Neuronal stem cell (in vitro differentiated cells): ENCODE measurements around the gene RAB11FIP3.

ENCODE experiments used
- DNase-seq: peaks from one replicate; pipeline ENCODE4 v3.0.0-alpha.2; 2013; ENCODE audit warnings: low spot score
- H2AFZ ChIP-seq: one replicate; pipeline ENCODE4 v1.6.1; 2013; ENCODE audit warnings: mild to moderate bottlenecking, low read length, inconsistent platforms
- H2AK5ac ChIP-seq: 2 replicates; pipeline ENCODE4 v1.6.1; 2013; ENCODE audit warnings: low read depth, mild to moderate bottlenecking, inconsistent platforms, low read length, moderate library complexity, mixed read lengths
- H2BK120ac ChIP-seq: 2 replicates; pipeline ENCODE4 v1.6.1; 2013; ENCODE audit warnings: low read depth, mild to moderate bottlenecking, inconsistent platforms, low read length, moderate library complexity, mixed read lengths
- H2BK12ac ChIP-seq: one replicate; pipeline ENCODE4 v1.6.1; 2013; ENCODE audit warnings: low read length, inconsistent platforms
- H2BK15ac ChIP-seq: 2 replicates; pipeline ENCODE4 v1.6.1; 2013; ENCODE audit warnings: mild to moderate bottlenecking, low read length, inconsistent platforms, mixed read lengths
- H2BK5ac ChIP-seq: one replicate; pipeline ENCODE4 v1.6.1; 2013; ENCODE audit warnings: inconsistent platforms, mild to moderate bottlenecking, low read length, moderate library complexity
- H3K14ac ChIP-seq: one replicate; pipeline ENCODE4 v1.6.1; 2013; ENCODE audit warnings: low read length, inconsistent platforms
- H3K18ac ChIP-seq: 2 replicates; pipeline ENCODE4 v1.6.1; 2013; ENCODE audit warnings: low read length, inconsistent platforms
- H3K23ac ChIP-seq: 2 replicates; pipeline ENCODE4 v1.6.1; 2013; ENCODE audit warnings: low read depth, mild to moderate bottlenecking, mixed read lengths, low read length, inconsistent platforms; ENCODE audit not compliant: poor library complexity
- H3K27ac ChIP-seq: replicated peaks from 3 replicates; pipeline ENCODE4 v1.5.1; 2013; ENCODE audit warnings: low read length, inconsistent platforms
- H3K27me3 ChIP-seq, 3 experiments: 2 replicates each; pipeline ENCODE4 v1.6.1; 2013; ENCODE audit warnings: low read length in 3 of 3, mild to moderate bottlenecking in 2 of 3, inconsistent platforms in 1 of 3, low read depth in 1 of 3, mixed read lengths in 1 of 3, moderate library complexity in 1 of 3; ENCODE audit not compliant: control insufficient read depth in 3 of 3, insufficient read depth in 3 of 3
- H3K36me3 ChIP-seq, 2 donors: replicated peaks in 1 of 2; 2 replicates each; pipeline ENCODE4 v1.6.1; 2013; ENCODE audit warnings: low read length in 2 of 2; ENCODE audit not compliant: control insufficient read depth in 2 of 2, insufficient read depth in 2 of 2
- H3K4ac ChIP-seq: 2 replicates; pipeline ENCODE4 v1.6.1; 2013; ENCODE audit warnings: inconsistent platforms, mild to moderate bottlenecking, low read length, moderate library complexity
- H3K4me1 ChIP-seq, 2 donors: 1 replicate in 1 of 2; 2 replicates in 1 of 2; pipeline ENCODE4 v1.6.1; 2013; ENCODE audit warnings: low read length in 2 of 2, low read depth in 1 of 2; ENCODE audit not compliant: control insufficient read depth in 2 of 2, insufficient read depth in 1 of 2
- H3K4me2 ChIP-seq: one replicate; pipeline ENCODE4 v1.6.1; 2013; ENCODE audit warnings: mild to moderate bottlenecking, low read length, inconsistent platforms; ENCODE audit not compliant: insufficient read depth, poor library complexity, severe bottlenecking
- H3K4me3 ChIP-seq, 2 donors: 2 replicates each; pipeline ENCODE4 v1.5.1; 2013; ENCODE audit warnings: low read length in 2 of 2, mild to moderate bottlenecking in 2 of 2, inconsistent platforms in 1 of 2, moderate library complexity in 1 of 2
- H3K79me1 ChIP-seq: one replicate; pipeline ENCODE4 v1.6.1; 2013; ENCODE audit warnings: low read depth, mild to moderate bottlenecking, inconsistent platforms, low read length, moderate library complexity
- H3K9ac ChIP-seq: one replicate; pipeline ENCODE4 v1.6.1; 2013; ENCODE audit warnings: mild to moderate bottlenecking, low read depth, low read length, inconsistent platforms; ENCODE audit not compliant: poor library complexity
- H3K9me3 ChIP-seq, 2 donors: replicated peaks in 1 of 2; 2 replicates each; pipeline versions ENCODE3 to v1.6.1; 2013; ENCODE audit warnings: low read length in 2 of 2, mild to moderate bottlenecking in 2 of 2, inconsistent platforms in 1 of 2, low read depth in 1 of 2, mixed read lengths in 1 of 2, moderate library complexity in 1 of 2; ENCODE audit not compliant: control insufficient read depth in 2 of 2, insufficient read depth in 1 of 2
- H4K8ac ChIP-seq: one replicate; pipeline ENCODE4 v1.6.1; 2013; ENCODE audit warnings: low read depth, mild to moderate bottlenecking, inconsistent platforms, low read length, moderate library complexity
- H4K91ac ChIP-seq: one replicate; pipeline ENCODE4 v1.6.1; 2013; ENCODE audit warnings: low read length, low read depth, mild to moderate bottlenecking, inconsistent platforms; ENCODE audit not compliant: poor library complexity
- WGBS, 2 donors: extraction: QIAGEN DNeasy Blood & Tissue Kit; methylation state at CpG; one replicate each; pipeline ENCODE4 v1.1.7; 2013; ENCODE audit warnings: missing lambda C conversion rate in 2 of 2, mixed read lengths in 1 of 2; ENCODE audit not compliant: insufficient read length in 2 of 2, insufficient replicate concordance in 1 of 2; ENCODE audit errors: extremely low coverage in 2 of 2; 5-methylcytosine and 5-hydroxymethylcytosine counted together

RAB11FIP3 gene

DNA sequence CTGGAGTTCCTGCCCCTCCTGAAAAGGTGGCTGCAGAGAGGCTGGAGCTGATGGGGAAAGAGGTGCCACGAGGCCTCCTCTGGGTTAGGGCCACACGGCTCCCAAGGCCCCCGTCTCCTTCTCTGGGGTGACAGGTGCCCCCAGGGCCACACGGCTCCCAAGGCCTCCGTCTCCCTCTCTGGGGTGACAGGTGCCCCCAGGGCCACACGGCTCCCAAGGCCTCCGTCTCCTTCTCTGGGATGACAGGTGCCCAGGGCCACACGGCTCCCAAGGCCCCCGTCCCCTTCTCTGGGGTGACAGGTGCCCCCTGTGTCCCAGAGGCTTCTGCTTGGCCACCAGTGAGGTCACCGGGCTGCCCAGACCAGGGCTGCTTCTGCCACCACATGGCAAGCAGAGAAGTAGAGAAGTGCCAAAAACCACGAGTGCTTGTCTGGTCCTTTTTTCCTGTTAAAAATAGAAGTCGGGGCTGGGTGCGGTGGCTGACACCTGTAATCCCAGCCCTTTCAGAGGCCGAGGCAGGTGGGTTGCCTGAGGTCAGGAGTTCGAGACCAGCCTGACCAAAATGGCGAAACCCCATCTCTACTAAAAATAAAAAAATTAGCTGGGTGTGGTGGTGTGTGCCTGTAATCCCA lies 106.2 kb downstream of the RAB11FIP3 start:
- Histone ChIP-seq H3K27me3 (no peaks in the 10 kb centered on the region), H3K4me1 (peaks cover 7 to 14% of the 10 kb centered on the region in 2 donors), H4K8ac (no peak overlapping the region), H3K9me3 (no peaks in the 10 kb centered on the region), H3K4me3 (no peak overlapping the region), H3K9ac (no peak overlapping the region), H3K36me3 (peaks cover 0 to 15% of the 10 kb centered on the region in 2 donors), H3K4ac (no peak overlapping the region), H3K14ac (no peak overlapping the region), H2BK120ac (no peak overlapping the region), H2AK5ac (no peak overlapping the region), H3K23ac (no peak overlapping the region), H3K4me2 (no peak overlapping the region), H2BK12ac (peak overlapping the region; percentile 58), H3K18ac (no peak overlapping the region), H3K79me1 (peaks cover 37% of the 10 kb centered on the region), H4K91ac (no peak overlapping the region), H2AFZ (no peak overlapping the region), H3K27ac (no peak overlapping the region), H2BK15ac (no peak overlapping the region), H2BK5ac (no peak overlapping the region)
- no peak for DNase-seq
- WGBS, 2 donors = no CpG with 5 or more reads among the region's 16 CpGs

DNA sequence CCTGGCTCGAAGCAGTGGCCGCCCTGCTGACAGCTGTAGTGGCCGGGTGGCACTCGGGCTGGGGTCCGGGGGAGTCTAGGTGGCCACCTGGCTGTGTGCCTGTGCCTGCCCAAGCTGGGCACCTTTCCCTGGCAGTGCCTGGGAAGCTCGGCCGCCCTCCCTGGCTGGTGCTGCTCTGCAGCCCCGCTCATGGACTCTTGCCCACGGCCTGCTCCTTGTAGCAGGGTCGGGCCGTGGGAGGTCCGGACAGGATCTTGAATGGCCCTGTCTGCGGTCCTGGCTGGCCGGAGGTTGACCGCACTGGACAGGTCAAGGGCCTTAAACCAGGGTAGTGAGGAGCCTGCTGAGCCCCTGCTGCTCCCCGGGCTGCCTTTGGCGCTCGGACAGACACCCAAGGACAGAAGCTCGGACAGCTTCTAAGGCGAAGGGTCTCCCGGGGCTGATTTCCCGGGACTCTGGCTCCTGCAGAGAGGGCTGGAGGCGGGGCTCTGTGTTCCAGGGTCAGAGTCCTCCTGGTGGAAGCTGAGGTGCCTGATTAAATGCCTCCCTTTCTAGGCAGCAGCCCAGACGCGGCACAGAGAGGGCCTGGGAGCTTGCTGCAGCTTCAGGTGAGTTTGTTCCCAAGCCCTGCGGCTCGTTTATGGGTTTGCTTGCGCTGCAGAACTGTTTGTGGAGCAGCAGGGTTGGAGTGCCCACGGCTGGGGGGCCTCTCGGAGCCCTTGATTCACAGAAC lies 108.1 kb downstream of the RAB11FIP3 start:
- Histone ChIP-seq H3K23ac (peak overlapping the region; percentile 80), H2BK5ac (no peak overlapping the region), H2BK12ac (no peak overlapping the region), H3K14ac (peak overlapping the region; percentile 94), H2AK5ac (peak overlapping the region; percentile 56), H3K79me1 (peaks cover 42% of the 10 kb centered on the region), H4K8ac (no peak overlapping the region), H4K91ac (no peak overlapping the region), H3K27ac (no peak overlapping the region), H2AFZ (no peak overlapping the region), H3K18ac (peak overlapping the region; percentile 19), H3K36me3 (peaks cover 3 to 22% of the 10 kb centered on the region in 2 donors), H3K4ac (no peak overlapping the region), H2BK15ac (peak overlapping the region; percentile 85), H3K9me3 (no peaks in the 10 kb centered on the region), H3K27me3 (no peaks in the 10 kb centered on the region), H3K9ac (peak overlapping the region; percentile 50), H3K4me3 (no peak overlapping the region), H3K4me2 (no peak overlapping the region), H2BK120ac (no peak overlapping the region), H3K4me1 (peaks cover 6 to 13% of the 10 kb centered on the region in 2 donors)
- no peak for DNase-seq
- no CpG with 5 or more reads among the region's 30 CpGs for WGBS, 2 donors

DNA sequence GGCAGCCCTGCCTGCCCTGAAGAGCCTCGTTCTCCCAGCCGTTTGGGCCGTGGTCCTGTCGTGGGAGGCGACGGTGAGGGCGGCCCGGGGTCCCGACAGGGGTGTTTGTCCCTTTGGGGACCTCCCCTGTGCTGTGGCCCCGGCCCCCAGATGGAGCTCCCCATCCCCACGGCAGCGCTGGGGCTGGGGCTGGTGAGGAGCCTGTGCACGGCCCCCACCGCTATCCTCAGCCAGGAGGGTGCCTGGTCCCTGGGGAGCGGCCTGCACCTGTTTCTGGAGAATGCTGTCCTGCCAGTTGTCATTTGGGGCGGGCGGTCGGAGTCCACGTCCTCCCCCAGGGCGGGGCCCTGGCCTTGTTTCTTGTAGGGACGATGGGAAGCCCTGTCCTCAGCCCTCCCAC lies 108.7 kb downstream of the RAB11FIP3 start:
- Histone ChIP-seq H3K9me3 (no peaks in the 10 kb centered on the region), H4K91ac (no peak overlapping the region), H3K4me3 (no peak overlapping the region), H2AK5ac (peak overlapping the region; percentile 56), H3K4me2 (no peak overlapping the region), H3K36me3 (peaks cover 3 to 22% of the 10 kb centered on the region in 2 donors), H3K79me1 (peaks cover 39% of the 10 kb centered on the region), H3K18ac (no peak overlapping the region), H3K27me3 (no peaks in the 10 kb centered on the region), H3K4me1 (peaks cover 2 to 7% of the 10 kb centered on the region in 2 donors), H3K27ac (no peak overlapping the region), H3K14ac (no peak overlapping the region), H2BK15ac (no peak overlapping the region), H2BK12ac (no peak overlapping the region), H4K8ac (no peak overlapping the region), H2AFZ (no peak overlapping the region), H2BK5ac (no peak overlapping the region), H2BK120ac (no peak overlapping the region), H3K9ac (no peak overlapping the region), H3K23ac (peak overlapping the region; percentile 80), H3K4ac (no peak overlapping the region)
- WGBS, 2 donors = no CpG with 5 or more reads among the region's 21 CpGs
- no peak for DNase-seq

DNA sequence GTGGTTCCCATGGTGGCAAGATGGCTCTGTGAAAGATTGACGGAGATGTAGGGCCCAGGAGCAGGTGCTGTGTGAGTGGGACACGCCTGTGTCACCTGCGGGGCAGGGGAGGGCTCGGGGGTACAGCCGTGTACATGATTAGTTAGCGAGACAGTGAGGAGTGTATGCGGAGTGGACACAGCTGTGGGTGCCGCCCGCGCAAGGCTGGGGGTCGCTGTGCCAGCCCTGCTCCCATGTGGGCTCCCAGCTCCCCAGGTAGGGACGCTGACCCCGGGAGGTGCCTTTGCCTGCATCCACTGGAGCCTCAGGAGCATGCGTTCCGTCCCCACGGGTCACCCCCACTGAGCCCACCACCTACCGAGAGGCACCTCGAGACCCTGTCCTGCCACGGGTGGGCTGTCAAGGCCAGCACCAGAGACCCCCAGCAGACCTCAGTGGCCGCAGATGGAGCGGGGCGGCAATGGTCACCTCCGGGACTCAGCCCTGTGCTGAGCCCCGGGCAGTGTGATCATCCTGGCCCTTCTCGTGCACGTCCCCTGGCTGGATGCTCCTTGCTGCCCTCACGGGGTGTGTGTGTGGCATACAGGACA lies 109.5 kb downstream of the RAB11FIP3 start:
- Histone ChIP-seq H3K27ac (no peak overlapping the region), H2BK120ac (no peak overlapping the region), H2BK5ac (no peak overlapping the region), H3K9me3 (no peaks in the 10 kb centered on the region), H2AK5ac (no peak overlapping the region), H3K14ac (peak overlapping the region; percentile 56), H4K91ac (no peak overlapping the region), H3K27me3 (no peaks in the 10 kb centered on the region), H3K4me1 (no peaks in the 10 kb centered on the region), H3K9ac (peak overlapping the region; percentile 60), H2BK15ac (no peak overlapping the region), H2AFZ (no peak overlapping the region), H3K79me1 (peaks cover 36% of the 10 kb centered on the region), H3K23ac (peak overlapping the region; percentile 89), H3K18ac (peak overlapping the region; percentile 48), H3K4me2 (no peak overlapping the region), H3K4me3 (no peak overlapping the region), H4K8ac (no peak overlapping the region), H3K36me3 (peaks cover 3 to 15% of the 10 kb centered on the region in 2 donors), H3K4ac (no peak overlapping the region), H2BK12ac (peak overlapping the region; percentile 58)
- no peak for DNase-seq
- WGBS, 2 donors = no CpG with 5 or more reads among the region's 27 CpGs
